Adipose tissue (tissue), 3 donors: Measurements from ENCODE around the gene KCNMA1. TPM values are rescaled to one million over a fixed set of nuclear protein-coding genes. Genes with fewer than 3 reads are reported as not detected.

Experiments used
- H3K27ac ChIP-seq: one replicate; pipeline ENCODE4 v1.5.1; 2013; ENCODE audit warnings: low read depth, low read length
- WGBS, 3 donors: extraction: QIAGEN DNeasy Blood & Tissue Kit; methylation state at CpG; one replicate each; pipeline ENCODE4 v1.1.7; 2013; 5-methylcytosine and 5-hydroxymethylcytosine counted together
- polyA plus RNA-seq, 3 donors: library from polyadenylated mRNA; stranded (reverse); fragments of 200-250 nt; gene quantifications; one replicate each; pipeline ENCODE4 v1.2.3, GENCODE V29; 2013
- donor health status: healthy with polysubstance abuse.
- donor health status: Bipolar disorder and iron deficiency.
- donor health status: healthy.

Gene KCNMA1
- polyA plus RNA-seq, 3 donors = 2.5 to 5.1 (median 3.8) TPM

GRCh38 chr10:77553966-77554365 is 83.6 kb downstream of the KCNMA1 start:
- 61 to 85% (median 77%) methylated on average over 5 of the region's 5 CpGs for WGBS, 3 donors

GRCh38 chr10:77553311-77553710 is 84.3 kb downstream of the KCNMA1 start:
- H3K27ac ChIP-seq = no peak overlapping the region
- WGBS, 3 donors = 69 to 78% (median 75%) methylated on average over 3 of the region's 3 CpGs

More at GRCh38 chr10:77553966-77554365, 83.6 kb downstream of the KCNMA1 start:
- H3K27ac ChIP-seq = no peak overlapping the region

GRCh38 chr10:77552252-77552651 is 85.4 kb downstream of the KCNMA1 start:
- 42 to 81% (median 50%) methylated on average over 1 of the region's 1 CpG for WGBS, 3 donors
- H3K27ac ChIP-seq = no peak overlapping the region

DNA sequence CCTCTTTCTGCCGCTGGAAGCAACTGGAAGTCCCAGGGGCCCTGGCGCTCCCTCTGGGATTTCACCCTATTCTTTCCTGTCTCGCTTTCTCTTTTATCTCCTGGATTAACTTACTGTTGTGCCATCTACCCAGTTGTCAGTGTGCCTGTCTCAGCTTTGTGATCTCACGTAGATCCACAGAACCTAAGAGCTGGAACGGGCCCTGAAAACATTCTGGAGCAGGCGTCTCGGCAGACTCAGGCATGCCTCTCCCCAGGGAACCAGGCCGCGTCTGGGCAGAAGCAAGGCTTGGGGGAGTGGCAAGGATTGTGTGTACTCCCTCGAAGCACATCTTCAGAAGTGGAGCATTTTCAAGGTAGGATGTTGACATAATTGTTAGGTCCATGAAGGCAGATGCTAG is 87.2 kb downstream of the KCNMA1 start:
- no peak overlapping the region for H3K27ac ChIP-seq
- WGBS, 3 donors = 71 to 76% (median 72%) methylated on average over 10 of the region's 10 CpGs

GRCh38 chr10:77548671-77549070 is 88.9 kb downstream of the KCNMA1 start:
- no peak overlapping the region for H3K27ac ChIP-seq
- 82 to 91% (median 90%) methylated on average over 1 of the region's 1 CpG for WGBS, 3 donors

- 81 to 98% (median 82%) methylated on average over 3 of the region's 3 CpGs for WGBS, 3 donors
- H3K27ac ChIP-seq = no peak overlapping the region
Observed at GRCh38 chr10:77548157-77548556, 89.5 kb downstream of the KCNMA1 start.

DNA sequence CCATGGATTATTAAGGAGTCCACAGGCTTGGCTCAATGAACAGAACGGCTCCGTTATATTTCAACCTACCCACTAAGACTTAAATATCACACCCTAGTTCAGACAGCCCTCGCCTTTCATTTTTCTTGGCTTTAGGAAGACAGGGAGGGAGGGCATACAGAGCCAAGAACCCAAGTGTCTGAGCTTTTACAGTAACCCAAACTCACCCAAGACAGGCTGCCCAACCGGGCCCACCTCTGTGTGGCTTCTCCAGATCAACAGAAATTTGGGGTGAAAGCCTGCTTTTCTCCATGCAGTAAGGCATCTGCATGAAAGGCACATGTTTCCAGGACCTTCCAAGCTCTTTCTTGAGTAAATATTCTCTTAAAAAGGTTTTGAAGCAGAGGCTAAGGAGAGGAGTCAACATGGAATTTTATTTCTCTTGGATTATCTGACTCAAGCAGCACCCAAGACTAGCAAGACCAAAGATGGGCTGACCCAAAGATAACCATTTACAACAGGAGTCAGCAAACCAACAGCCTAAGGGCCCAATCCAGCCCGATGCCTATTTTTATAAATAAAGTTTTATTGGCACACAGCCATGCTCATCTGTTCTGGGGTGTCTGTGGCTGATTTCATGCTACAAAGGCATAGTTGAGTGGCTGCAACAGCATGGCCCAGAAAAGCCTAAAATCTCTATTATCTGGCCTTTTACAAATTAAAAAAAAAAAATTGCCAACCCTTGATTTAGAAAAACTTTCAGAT is 90.1 kb downstream of the KCNMA1 start:
- H3K27ac ChIP-seq = no peak overlapping the region
- 75 to 89% (median 84%) methylated on average over 5 of the region's 5 CpGs for WGBS, 3 donors

DNA sequence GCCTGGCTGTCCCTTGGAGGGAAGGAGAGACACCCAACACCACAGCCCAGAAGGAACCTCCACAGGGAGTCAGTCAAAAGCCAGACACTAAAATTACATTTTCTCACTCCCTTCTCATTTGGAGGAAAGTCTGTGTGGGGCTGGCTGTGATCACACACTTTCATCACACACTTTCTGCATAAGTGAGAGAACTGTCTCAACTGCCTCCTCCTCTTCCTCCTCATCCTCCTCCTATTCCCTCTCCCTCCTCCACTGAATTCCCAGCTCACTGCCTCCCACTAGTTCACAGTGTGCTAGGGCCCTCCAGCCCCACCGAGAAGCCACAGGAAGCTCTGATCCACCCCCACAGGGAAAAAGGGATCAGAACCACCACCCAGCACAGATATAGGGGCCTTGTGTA is 91.6 kb downstream of the KCNMA1 start:
- H3K27ac ChIP-seq = no peak overlapping the region
- WGBS, 3 donors = 80 to 100% (median 85%) methylated on average over 1 of the region's 1 CpG

GRCh38 chr10:77545585-77545984 is 92.0 kb downstream of the KCNMA1 start:
- 89 to 94% (median 93%) methylated on average over 7 of the region's 7 CpGs for WGBS, 3 donors
- H3K27ac ChIP-seq = no peak overlapping the region

- no peak overlapping the region for H3K27ac ChIP-seq
- WGBS, 3 donors = 93 to 100% (median 93%) methylated on average over 1 of the region's 1 CpG
Observed at GRCh38 chr10:77544617-77545016, 93.0 kb downstream of the KCNMA1 start.

GRCh38 chr10:77542710-77543259 is 94.8 kb downstream of the KCNMA1 start:
- WGBS, 3 donors = 60 to 92% (median 78%) methylated on average over 2 of the region's 2 CpGs

DNA sequence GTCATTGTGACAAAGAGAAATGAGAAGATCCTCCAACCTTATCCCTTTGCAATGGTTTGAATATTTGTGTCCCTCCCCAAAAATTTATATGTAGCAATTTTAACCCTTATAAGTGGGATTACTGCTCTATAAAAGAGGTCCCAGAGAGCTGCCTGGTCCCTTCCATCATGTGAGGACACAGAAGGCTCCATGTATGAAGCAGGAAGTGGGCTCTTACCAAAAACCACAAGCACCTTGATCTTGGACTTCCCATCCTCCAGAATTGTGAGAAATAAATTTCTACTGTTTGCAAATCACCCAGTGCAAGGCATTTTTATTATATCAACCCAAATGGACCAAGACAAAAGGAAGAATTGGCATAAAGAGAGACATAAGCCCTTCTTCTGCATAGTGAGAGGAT is 95.7 kb downstream of the KCNMA1 start:
- H3K27ac ChIP-seq = no peak overlapping the region

More at GRCh38 chr10:77542710-77543259, 94.8 kb downstream of the KCNMA1 start:
- no peak overlapping the region for H3K27ac ChIP-seq

- H3K27ac ChIP-seq = no peak overlapping the region
- 91 to 100% (median 97%) methylated on average over 1 of the region's 1 CpG for WGBS, 3 donors
Observed at GRCh38 chr10:77541247-77541646, 96.4 kb downstream of the KCNMA1 start.

GRCh38 chr10:77539147-77539935 is 98.3 kb downstream of the KCNMA1 start:
- H3K27ac ChIP-seq = no peak overlapping the region
- 75 to 81% (median 75%) methylated on average over 7 of the region's 7 CpGs for WGBS, 3 donors

DNA sequence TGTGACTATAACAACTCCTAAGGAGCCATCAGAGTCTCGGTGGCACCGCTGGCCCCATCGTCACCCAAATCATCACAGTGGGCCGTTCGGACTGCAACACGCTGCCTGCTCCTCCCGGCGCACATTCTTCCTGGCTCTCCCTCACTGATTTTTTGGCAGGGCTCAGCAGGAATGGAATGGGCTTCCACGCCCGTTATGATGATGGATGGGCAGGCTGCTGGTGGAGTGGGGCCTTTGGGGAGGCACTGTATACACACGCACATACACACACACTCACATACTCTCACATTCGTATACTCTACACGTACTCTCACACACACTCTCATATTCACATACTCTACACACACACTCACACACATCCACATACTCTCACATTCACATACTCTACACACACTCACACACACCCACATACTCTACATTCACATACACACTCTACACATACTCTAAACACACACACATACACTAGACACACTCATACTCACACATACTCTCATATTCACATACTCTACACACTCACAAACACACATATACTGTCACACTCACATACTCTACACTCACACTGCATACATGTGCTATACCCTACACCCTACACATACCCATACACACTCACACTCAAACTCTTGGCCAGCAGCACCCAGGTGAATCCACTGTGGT is 99.8 kb downstream of the KCNMA1 start:
- WGBS, 3 donors = 59 to 82% (median 61%) methylated on average over 13 of the region's 13 CpGs

DNA sequence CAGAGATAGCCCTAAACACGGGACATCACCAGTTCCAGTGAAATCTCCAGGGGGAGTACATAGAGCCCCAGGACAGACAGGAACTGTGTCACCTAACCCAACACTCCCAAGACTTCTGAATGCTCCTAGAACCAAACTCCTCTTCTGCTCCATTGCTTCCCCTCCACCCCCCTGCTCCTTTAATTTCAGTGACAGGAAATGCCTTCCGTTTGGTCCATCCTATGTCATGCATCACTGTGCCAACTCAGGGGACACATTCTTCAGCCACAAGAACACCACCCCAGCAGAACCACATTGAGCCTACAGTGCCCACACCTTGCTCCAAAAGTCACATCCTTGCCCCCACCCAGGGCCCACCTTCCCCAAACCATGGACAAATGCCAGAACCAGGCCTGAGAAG is 100.5 kb downstream of the KCNMA1 start:
- 43 to 83% (median 72%) methylated on average over 2 of the region's 2 CpGs for WGBS, 3 donors
- no peak overlapping the region for H3K27ac ChIP-seq

More for the DNA sequence above, 99.8 kb downstream of the KCNMA1 start:
- no peak overlapping the region for H3K27ac ChIP-seq

- H3K27ac ChIP-seq = no peak overlapping the region
- 18 to 48% (median 22%) methylated on average over 1 of the region's 1 CpG for WGBS, 3 donors
Observed at GRCh38 chr10:77533887-77534278, 103.7 kb downstream of the KCNMA1 start.

DNA sequence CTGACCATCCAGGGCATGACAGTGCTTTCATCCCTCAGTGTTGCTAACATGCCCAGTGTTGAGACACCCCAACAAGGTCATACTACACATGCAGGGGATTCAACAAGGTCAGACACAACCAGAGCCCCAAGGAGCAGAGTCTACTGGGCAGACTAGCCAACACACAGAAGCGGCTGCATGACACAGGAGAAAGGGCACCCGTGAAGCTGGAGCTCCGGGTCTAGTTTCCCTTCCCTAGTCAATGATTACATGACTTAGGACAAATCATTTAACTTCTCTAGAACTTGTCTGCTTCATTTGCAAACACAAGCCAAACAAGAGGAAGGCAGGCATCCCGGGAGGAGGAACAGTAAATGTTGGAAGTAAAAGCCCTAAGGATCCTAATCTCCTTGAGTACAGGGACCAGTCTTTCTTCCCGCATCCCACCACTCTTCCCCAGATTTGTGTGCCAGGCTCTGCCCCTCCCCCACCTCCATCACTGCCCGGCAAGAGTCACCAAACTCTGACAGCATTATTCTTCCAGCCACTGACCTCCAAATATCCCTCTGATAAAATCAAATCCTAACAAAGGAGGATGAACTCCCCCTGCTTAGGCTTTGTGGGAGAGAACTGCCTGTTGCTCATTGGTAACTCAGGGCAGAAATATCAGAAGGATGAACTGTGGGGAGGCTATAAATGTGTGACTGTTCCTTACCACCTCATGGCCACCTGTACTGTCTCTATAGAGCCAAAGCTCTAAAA is 104.3 kb downstream of the KCNMA1 start:
- WGBS, 3 donors = 34 to 73% (median 64%) methylated on average over 6 of the region's 6 CpGs

More for the DNA sequence above, 104.3 kb downstream of the KCNMA1 start:
- H3K27ac ChIP-seq = no peak overlapping the region
